Skeletal muscle tissue (tissue), 4 donors: Measurements from ENCODE around the gene NT5C1A. TPM values are rescaled to one million over a fixed set of nuclear protein-coding genes. Genes with fewer than 3 reads are reported as not detected.

Experiments used
- H3K27ac ChIP-seq: one replicate; pipeline ENCODE4 v1.7.0; 2013; ENCODE audit warnings: mild to moderate bottlenecking, low read depth, low read length, inconsistent platforms
- H3K27me3 ChIP-seq, 3 donors: one replicate each; pipeline ENCODE4 v1.7.0; 2013; ENCODE audit warnings: low read length in 3 of 3; ENCODE audit not compliant: control insufficient read depth in 3 of 3, insufficient read depth in 3 of 3
- H3K36me3 ChIP-seq, 3 donors: one replicate each; pipeline ENCODE4 v1.7.0; 2013; ENCODE audit warnings: low read length in 3 of 3; ENCODE audit not compliant: control insufficient read depth in 3 of 3, insufficient read depth in 3 of 3
- H3K4me1 ChIP-seq, 3 donors: one replicate each; pipeline ENCODE4 v1.7.0; 2013; ENCODE audit warnings: low read length in 3 of 3, mild to moderate bottlenecking in 3 of 3; ENCODE audit not compliant: control insufficient read depth in 3 of 3, insufficient read depth in 3 of 3
- H3K4me3 ChIP-seq, 3 donors: one replicate each; pipeline ENCODE4 v1.7.0; 2013; ENCODE audit warnings: low read length in 3 of 3
- H3K9ac ChIP-seq, 3 donors: one replicate each; pipeline ENCODE4 v1.7.0; 2013; ENCODE audit warnings: low read length in 3 of 3, mild to moderate bottlenecking in 3 of 3, moderate library complexity in 2 of 3, low read depth in 1 of 3
- H3K9me3 ChIP-seq, 3 donors: one replicate each; pipeline ENCODE4 v1.7.0; 2013; ENCODE audit warnings: low read length in 3 of 3; ENCODE audit not compliant: control insufficient read depth in 3 of 3
- total RNA-seq: library from RNA; depleted of rRNA; stranded (reverse); fragments of >200 nt; gene quantifications from one replicate; pipeline ENCODE4 v1.2.3, GENCODE V29; 2014
- donor health status: Osteomylitis.

Gene NT5C1A
- total RNA-seq, 1 donor from 2014 or later = 11.0 TPM

DNA sequence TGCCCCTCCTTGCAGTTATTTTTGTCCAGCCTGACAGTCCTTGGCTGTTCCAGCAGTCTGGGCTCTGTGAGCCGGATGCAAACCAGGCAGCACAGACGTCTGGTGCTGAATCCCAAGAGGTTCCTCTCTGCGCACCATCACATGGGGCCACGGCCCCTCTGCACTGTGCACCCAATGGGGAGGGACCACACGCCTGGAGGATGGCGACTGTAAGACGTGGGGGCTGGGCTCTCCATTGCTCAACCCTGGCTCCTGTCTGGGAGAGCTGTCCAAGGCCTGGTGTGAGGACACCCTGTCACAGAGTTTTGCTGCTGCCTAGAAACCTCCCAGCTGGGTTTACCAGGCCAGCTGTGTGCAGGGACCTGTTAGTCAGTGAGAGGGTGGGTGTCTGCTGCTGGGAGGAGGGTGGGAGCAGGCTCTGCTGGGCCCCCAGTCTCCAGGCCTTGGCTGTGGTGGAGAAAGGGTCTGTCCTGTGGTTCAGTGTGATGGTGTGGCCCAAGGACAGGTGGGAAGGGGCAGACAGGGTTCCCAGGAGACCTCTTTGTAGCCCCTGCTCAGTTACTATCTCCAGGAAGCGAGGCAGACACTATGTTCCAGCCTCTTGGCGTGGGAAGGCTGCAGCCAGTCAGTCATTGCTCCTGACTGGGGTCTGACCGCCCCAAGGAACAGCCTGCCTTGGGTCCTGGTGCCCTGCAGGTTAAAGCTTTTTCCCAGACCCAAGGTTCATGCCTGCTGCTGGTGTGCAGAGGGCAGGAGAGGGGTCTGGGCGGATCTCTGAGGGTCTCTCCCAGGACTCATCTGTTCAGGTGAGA lies 46.2 kb downstream of the NT5C1A start:
- Histone ChIP-seq H3K27ac (peak overlapping the region; percentile 40), H3K4me3 (no peak overlapping the region), H3K4me1 (peaks cover 16 to 48% (median 34%) of the 10 kb centered on the region in 3 donors), H3K9ac (peak overlapping the region in 1 of 3 donors; percentile 70), H3K36me3 (peaks cover 0 to 12% (median 6%) of the 10 kb centered on the region in 3 donors), H3K27me3 (no peaks in the 10 kb centered on the region), H3K9me3 (no peaks in the 10 kb centered on the region)

DNA sequence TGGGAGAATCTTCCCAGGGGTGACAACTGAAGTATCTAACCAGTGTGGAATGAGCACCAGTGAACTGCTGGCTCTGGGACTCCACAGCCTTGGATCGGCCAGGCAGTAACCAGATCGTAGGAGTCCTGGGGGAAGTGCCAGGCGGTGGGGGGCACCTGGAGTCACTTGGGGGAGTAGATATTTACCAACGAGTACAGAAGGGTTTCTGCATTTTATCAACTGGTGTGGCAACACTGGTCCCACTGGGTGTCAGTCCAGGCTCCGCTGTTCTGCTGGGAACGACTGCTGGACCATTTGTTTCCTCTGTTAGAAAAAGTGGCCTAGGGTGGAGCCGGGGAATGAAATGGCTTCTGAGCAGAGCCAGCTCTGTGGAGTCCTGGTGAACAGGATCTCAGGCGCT lies 46.9 kb downstream of the NT5C1A start:
- Histone ChIP-seq H3K9ac (peak overlapping the region in 1 of 3 donors; percentile 6), H3K27ac (no peak overlapping the region), H3K36me3 (peaks cover 0 to 10% (median 6%) of the 10 kb centered on the region in 3 donors), H3K4me1 (peaks cover 16 to 48% (median 34%) of the 10 kb centered on the region in 3 donors), H3K4me3 (no peak overlapping the region), H3K27me3 (no peaks in the 10 kb centered on the region), H3K9me3 (no peaks in the 10 kb centered on the region)

DNA sequence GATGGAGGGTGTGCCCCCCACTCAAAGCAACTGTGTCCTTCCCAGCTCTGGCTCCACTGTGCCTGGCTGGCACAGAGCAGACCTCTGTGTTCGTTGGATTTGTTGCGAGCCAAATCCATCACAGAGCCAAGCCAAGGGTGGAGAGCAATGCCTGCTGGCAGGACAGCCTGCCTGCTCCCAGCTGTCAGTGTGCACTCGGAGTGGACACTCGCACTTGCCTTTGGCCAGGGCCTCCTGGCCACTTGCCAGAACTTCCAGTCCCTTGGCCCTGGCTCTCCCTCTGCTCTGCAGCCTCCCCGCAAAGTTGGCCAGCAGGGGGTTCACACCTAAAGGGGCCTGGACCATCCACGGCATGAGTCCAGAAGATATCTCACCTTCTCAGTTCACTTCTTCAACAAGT lies 48.9 kb downstream of the NT5C1A start:
- H3K4me1 ChIP-seq = peaks cover 16 to 48% (median 34%) of the 10 kb centered on the region in 3 donors
- no peaks in the 10 kb centered on the region for H3K27me3 ChIP-seq
- peaks cover 0 to 6% (median 5%) of the 10 kb centered on the region in 3 donors for H3K36me3 ChIP-seq
- H3K4me3 ChIP-seq = no peak overlapping the region
- H3K9ac ChIP-seq = no peak overlapping the region
- no peak overlapping the region for H3K27ac ChIP-seq
- H3K9me3 ChIP-seq = no peaks in the 10 kb centered on the region

DNA sequence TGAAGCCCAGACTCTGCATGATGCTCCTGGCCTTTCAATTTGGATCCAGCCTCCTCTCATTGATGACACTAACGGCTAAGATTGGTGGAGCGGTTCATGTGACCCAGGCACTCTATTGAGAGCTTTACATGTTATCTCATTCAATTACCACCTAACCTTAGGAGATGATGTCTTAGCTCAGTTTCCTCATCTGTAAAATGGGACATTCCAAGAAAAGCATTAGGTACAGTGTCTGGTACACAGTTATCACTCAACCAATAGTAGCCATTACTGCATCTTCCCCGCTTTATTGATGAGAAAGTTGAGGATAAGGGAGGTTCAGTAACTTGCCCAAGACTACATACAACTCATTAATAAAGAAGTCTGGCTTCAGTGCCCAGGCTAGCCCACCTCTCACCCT lies 49.5 kb downstream of the NT5C1A start:
- Histone ChIP-seq H3K4me3 (no peak overlapping the region), H3K4me1 (peaks cover 16 to 48% (median 34%) of the 10 kb centered on the region in 3 donors), H3K36me3 (peaks cover 0 to 6% (median 5%) of the 10 kb centered on the region in 3 donors), H3K27ac (no peak overlapping the region), H3K9ac (no peak overlapping the region), H3K27me3 (no peaks in the 10 kb centered on the region), H3K9me3 (no peaks in the 10 kb centered on the region)

DNA sequence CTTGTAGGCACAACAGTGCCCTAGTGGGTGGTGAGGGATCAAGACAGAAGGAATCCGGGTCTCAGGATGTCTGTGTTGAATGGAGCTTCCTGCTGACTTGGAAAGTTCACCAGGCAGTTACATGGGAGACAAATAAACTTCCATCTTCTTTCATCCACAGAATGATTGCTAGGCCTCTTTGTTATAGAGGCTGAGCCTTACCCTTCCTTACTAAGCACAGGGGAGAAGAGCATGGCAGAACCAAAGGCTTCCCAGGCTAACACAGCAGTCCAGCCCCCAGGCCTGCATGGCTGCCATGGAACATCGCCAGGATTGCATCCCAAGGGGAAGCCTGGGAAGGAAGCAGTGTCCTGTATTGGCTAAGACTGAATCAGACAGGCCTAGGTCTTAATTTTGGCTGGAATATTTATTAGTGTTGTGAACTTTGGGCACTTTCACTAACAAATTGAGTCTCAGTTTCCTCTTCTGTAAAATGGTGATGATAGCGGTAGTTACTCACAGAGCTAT lies 51.2 kb downstream of the NT5C1A start:
- H3K27me3 ChIP-seq = no peaks in the 10 kb centered on the region
- H3K4me3 ChIP-seq = no peak overlapping the region
- no peaks in the 10 kb centered on the region for H3K36me3 ChIP-seq
- no peak overlapping the region for H3K9ac ChIP-seq
- peaks cover 14 to 33% (median 19%) of the 10 kb centered on the region in 3 donors for H3K4me1 ChIP-seq
- H3K9me3 ChIP-seq = no peaks in the 10 kb centered on the region
- H3K27ac ChIP-seq = no peak overlapping the region

DNA sequence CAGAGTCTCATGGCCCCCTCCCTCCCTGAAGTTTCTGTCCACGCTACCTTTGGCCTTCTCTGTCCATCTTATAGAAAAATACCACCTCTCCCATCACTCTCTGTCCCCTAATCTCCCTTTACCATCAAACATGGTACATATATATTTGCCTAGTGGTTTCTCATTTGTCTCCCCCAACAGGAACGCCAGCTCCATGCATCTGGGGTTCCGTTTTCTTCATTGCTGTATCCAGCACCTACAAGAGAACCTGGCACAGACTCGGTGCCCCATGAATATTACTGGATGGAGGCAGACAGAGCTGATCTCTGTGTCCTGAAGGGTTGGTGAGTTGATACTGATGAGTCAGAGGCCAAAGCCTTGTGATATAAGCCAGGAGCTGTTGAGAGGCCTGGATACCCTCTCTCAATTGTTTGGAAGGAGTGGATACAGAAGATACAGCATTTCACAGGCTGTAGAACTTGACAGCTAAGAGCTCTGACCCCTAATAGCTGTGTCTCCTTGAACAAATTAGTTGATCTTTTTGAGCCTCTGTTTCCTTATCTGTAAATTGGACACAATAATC lies 54.3 kb downstream of the NT5C1A start:
- Histone ChIP-seq H3K4me1 (peaks cover 0 to 2% (median under 1%) of the 10 kb centered on the region in 3 donors), H3K4me3 (no peak overlapping the region), H3K36me3 (no peaks in the 10 kb centered on the region), H3K27me3 (no peaks in the 10 kb centered on the region), H3K27ac (no peak overlapping the region), H3K9ac (no peak overlapping the region), H3K9me3 (no peaks in the 10 kb centered on the region)

DNA sequence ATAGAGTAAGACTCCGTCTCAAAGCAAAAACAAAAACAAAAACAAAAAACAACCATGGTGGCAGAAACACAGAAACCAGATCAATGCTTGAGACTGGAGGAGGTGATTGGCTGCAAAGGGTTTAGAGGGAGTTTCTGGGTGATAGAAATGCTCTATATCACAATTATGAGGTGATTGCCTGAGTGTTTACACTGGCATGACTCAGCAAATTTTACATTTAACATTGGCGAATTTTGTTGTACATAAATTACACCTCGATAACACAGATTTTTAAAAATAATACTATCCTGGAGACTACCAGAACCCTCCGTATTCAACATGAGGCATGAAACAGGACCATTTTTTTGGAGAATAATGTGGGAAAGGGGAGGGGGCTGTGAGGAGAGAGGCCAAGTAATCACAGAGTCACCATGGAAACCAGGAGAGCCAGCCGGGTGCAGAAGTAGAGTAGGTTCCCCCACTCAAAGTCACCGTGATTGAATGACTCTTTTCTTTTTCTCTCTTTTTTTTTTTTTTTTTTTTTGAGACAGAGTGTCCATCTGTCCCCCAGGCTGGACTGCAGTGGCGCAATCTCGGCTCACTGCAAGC lies 56.7 kb downstream of the NT5C1A start:
- Histone ChIP-seq H3K4me1 (no peaks in the 10 kb centered on the region), H3K9ac (no peak overlapping the region), H3K36me3 (peaks cover 0 to 2% (median 0%) of the 10 kb centered on the region in 3 donors), H3K9me3 (no peaks in the 10 kb centered on the region), H3K27ac (no peak overlapping the region), H3K4me3 (no peak overlapping the region), H3K27me3 (no peaks in the 10 kb centered on the region)

DNA sequence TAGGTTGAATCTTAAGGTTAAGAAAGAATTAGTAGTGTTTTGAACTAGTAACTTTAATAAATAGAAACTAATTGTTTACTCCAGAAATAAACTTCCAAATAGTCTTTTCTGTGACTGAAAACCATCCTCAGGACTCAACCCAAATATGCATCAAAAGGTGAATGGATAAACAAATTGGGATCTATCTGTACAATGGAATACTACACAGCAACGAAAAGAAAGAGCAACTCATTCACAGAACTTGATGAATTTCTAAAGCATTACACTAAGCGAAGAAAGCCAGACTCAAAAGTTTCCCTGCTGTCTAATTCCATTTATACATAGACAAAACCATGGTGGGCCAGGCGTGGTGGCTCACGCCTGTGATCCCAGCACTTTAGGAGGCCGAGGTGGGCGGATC lies 57.4 kb downstream of the NT5C1A start:
- Histone ChIP-seq H3K36me3 (peaks cover 0 to 2% (median 0%) of the 10 kb centered on the region in 3 donors), H3K27me3 (no peaks in the 10 kb centered on the region), H3K9me3 (no peaks in the 10 kb centered on the region), H3K27ac (no peak overlapping the region), H3K4me3 (no peak overlapping the region), H3K4me1 (no peaks in the 10 kb centered on the region), H3K9ac (no peak overlapping the region)

DNA sequence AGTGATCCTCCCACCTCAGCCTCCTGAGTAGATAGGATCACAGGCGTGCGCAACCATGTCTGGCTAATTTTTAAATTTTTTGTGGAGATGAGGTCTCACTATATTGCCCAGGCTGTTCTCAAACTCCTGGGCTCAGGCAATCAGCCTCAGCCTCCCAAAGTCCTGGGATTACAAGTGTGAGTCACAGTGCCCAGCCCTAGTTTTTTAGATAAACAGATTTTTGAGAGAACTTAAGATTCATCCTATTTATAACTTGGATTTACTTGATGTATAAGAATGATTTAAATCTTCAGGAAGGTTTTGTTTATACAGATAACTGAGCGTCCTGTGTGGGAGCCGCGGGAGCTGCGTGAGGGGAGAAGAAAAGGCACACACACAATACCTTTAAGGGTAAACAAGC lies 58.7 kb downstream of the NT5C1A start:
- Histone ChIP-seq H3K9ac (no peak overlapping the region), H3K36me3 (peaks cover 0 to 2% (median 0%) of the 10 kb centered on the region in 3 donors), H3K4me3 (no peak overlapping the region), H3K9me3 (no peaks in the 10 kb centered on the region), H3K4me1 (no peaks in the 10 kb centered on the region), H3K27me3 (no peaks in the 10 kb centered on the region), H3K27ac (no peak overlapping the region)
